Brain microvascular endothelial cell (primary cell): ENCODE measurements around the gene SCN3A.

Experiments
- DNase-seq: peaks from one replicate; pipeline ENCODE4 v3.0.0-alpha.2; 2020
- H3K27ac ChIP-seq: fragments of 250-450 bp; sonication (Bioruptor Pico); 2 replicates; pipeline ENCODE4 v1.5.1; 2020; ENCODE audit warnings: mild to moderate bottlenecking, moderate library complexity
- H3K27me3 ChIP-seq: fragments of 250-450 bp; sonication (Bioruptor Pico); replicated peaks from 2 replicates; pipeline ENCODE4 v1.5.1; 2020; ENCODE audit warnings: mild to moderate bottlenecking
- H3K36me3 ChIP-seq: fragments of 250-450 bp; sonication (Bioruptor Pico); replicated peaks from 2 replicates; pipeline ENCODE4 v1.5.1; 2020; ENCODE audit warnings: mild to moderate bottlenecking
- H3K4me3 ChIP-seq: 2 replicates; pipeline ENCODE4 v1.5.1; 2011; ENCODE audit warnings: low read depth, mild to moderate bottlenecking, control low read depth, low read length, moderate library complexity
- CTCF ChIP-seq: IDR thresholded peaks from 2 replicates; pipeline ENCODE4 v1.5.1; 2011; ENCODE audit warnings: low read depth, mild to moderate bottlenecking, moderate library complexity, low read length, control low read depth, inconsistent platforms; ENCODE audit errors: missing control alignments
- in situ Hi-C: cut with HindIII; loops from 2 replicates; pipeline ENCODE4 v1.10.0; 2017; ENCODE audit warnings: low sequenced_read_pairs, low pct_ligation_motif_present

Gene SCN3A

GRCh38 chr2:165240916-165241315 is 37.1 kb upstream of the SCN3A start:
- no peak overlapping the region for H3K4me3 ChIP-seq
- no peak for DNase-seq
- in situ Hi-C loops, result no loop called here
- H3K27ac ChIP-seq, result no peak overlapping the region
- no peaks in the 10 kb centered on the region for H3K27me3 ChIP-seq
- no peaks in the 10 kb centered on the region for H3K36me3 ChIP-seq
- no peak for TF ChIP-seq CTCF

DNA sequence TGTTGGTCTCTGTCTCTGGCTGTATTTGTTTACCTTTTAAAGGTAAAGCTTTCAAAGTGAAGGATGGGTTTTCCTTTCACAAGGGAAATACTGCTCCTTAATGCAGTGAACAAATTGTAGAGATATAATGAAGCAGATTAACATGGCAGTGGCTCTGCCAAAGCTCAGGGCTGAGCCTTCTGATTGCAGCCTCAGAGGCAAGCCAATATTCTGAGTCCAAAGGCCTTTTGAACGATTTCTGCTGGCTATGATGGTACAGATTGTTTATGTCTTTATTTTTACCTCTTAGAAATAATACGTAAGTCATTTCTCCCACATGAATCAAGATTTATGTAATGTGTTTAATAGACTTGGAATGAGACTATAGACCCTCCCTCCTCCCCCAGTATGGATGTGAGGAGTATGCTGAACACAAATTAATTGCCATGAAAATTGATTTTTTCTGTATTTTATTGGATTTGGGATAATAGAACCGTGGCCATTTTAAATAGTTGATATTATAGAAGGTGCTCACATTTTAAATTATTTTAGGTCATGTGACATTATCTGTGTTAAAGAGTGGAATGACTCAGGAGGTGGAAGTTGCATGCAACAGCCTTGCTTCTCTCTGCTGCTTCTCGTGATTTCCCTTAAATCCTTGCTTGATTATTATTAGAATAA is 36.1 kb upstream of the SCN3A start:
- Histone ChIP-seq H3K36me3 (no peaks in the 10 kb centered on the region), H3K4me3 (no peak overlapping the region), H3K27me3 (no peaks in the 10 kb centered on the region), H3K27ac (no peak overlapping the region)
- DNase-seq, result no peak
- no peak for TF ChIP-seq CTCF
- in situ Hi-C loops, result no loop called here

DNA sequence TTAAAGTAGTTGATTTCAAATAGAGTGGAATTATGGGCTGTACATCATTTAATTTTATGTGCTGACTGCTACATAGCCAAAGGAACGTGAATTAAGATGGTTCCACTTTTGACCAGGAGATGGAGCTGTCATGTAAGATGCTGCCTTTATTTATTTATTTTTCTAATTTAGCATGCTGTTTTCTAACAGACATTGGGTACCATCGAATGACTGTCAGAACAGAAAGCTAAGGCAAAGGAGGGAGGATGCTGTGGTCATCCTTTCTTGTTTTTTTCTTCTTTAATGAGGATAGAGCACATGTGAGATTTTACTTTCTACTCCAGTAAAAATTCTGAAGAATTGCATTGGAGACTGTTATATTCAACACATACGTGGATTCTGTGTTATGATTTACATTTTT is 35.4 kb upstream of the SCN3A start, which contains the start of gene SCN2A:
TSS of gene SCN2A (plus strand) at position 185 of the 400 bp plus-strand sequence. CDS start 56,410 bp downstream, outside the sequence.
- Histone ChIP-seq H3K27ac (no peak within 1 kb of the TSS), H3K36me3 (no peaks in the 10 kb centered on the region), H3K4me3 (no peak within 1 kb of the TSS), H3K27me3 (no peaks in the 10 kb centered on the region)
- DNase-seq, result peak; percentile 62
- in situ Hi-C loops, result no loop called here
- peak; percentile 64 for TF ChIP-seq CTCF

- in situ Hi-C loops, result no loop called here
- Histone ChIP-seq H3K4me3 (no peak overlapping the region), H3K27ac (no peak overlapping the region), H3K27me3 (no peaks in the 10 kb centered on the region), H3K36me3 (no peaks in the 10 kb centered on the region)
- DNase-seq, result no peak
- no peak for TF ChIP-seq CTCF
These were observed 34.4 kb upstream of the SCN3A start for GRCh38 chr2:165238295-165238694.

GRCh38 chr2:165237056-165237455 is 33.2 kb upstream of the SCN3A start:
- Histone ChIP-seq H3K36me3 (no peaks in the 10 kb centered on the region), H3K4me3 (no peak overlapping the region), H3K27ac (no peak overlapping the region), H3K27me3 (no peaks in the 10 kb centered on the region)
- in situ Hi-C loops, result no loop called here
- DNase-seq, result no peak
- TF ChIP-seq CTCF, result no peak

GRCh38 chr2:165227571-165227970 is 23.7 kb upstream of the SCN3A start:
- TF ChIP-seq CTCF, result no peak
- Histone ChIP-seq H3K27me3 (no peaks in the 10 kb centered on the region), H3K4me3 (no peak overlapping the region), H3K27ac (no peak overlapping the region), H3K36me3 (no peaks in the 10 kb centered on the region)
- in situ Hi-C loops, result no loop called here
- no peak for DNase-seq
